ENCODE data around the gene TSPYL4.
"Not testable (repeated sequence)": the region's sequence is repeated elsewhere in the genome, so short reads cannot be mapped to it uniquely, and the experiment has no call there.

TSPYL4 gene

GRCh38 chr6:116287689-116288282 is 33.9 kb upstream of the TSPYL4 start:
- Histone ChIP-seq H4K20me1 (ENCODE audit: low read depth, low read length) (no peaks in the 10 kb centered on the region), H3K79me2 (ENCODE audit: insufficient read depth, low read length) (no peaks in the 10 kb centered on the region), H3K36me3 (ENCODE audit: low read length) (no peaks in the 10 kb centered on the region), H3K27me3 (ENCODE audit: low read length) (no peaks in the 10 kb centered on the region), H3F3A (ENCODE audit: insufficient read depth) (no peaks in the 10 kb centered on the region), H3K4me2 (ENCODE audit: low read depth, low read length, poor library complexity, severe bottlenecking) (no peak overlapping the region), H3K9ac (ENCODE audit: low read length) (no peak overlapping the region), H3K27ac (ENCODE audit: low read depth, low read length) (no peak overlapping the region), H3K4me3 (ENCODE audit: insufficient read depth, low read length, poor library complexity, severe bottlenecking) (no peak overlapping the region), H3K9me3 (ENCODE audit: insufficient read depth, low read length) (no peaks in the 10 kb centered on the region), H3K9me2 (replicated peaks; ENCODE audit: insufficient read depth, low read length) (no peaks in the 10 kb centered on the region), H2AFZ (ENCODE audit: low read depth, low read length, severe bottlenecking) (no peak overlapping the region)
- TF ChIP-seq CTCF (IDR thresholded peaks at IDR 0.05; ENCODE audit: insufficient read depth, low read length, poor library complexity, severe bottlenecking) (peak; percentile 70), EZH2phosphoT487 (conservative IDR thresholded peaks at IDR 0.05; ENCODE audit: low read length) (no peak)

GRCh38 chr6:116286773-116287358 is 33.0 kb upstream of the TSPYL4 start:
- Histone ChIP-seq H3K27ac (ENCODE audit: low read depth, low read length) (no peak overlapping the region), H3F3A (ENCODE audit: insufficient read depth) (no peaks in the 10 kb centered on the region)
- TF ChIP-seq CTCF (IDR thresholded peaks at IDR 0.05; ENCODE audit: insufficient read depth, low read length, poor library complexity, severe bottlenecking), result no peak
- no peak for TF ChIP-seq EZH2phosphoT487 (conservative IDR thresholded peaks at IDR 0.05; ENCODE audit: low read length)

GRCh38 chr6:116284984-116285383 is 31.1 kb upstream of the TSPYL4 start:
- not testable (repeated sequence) for H3K9me2 ChIP-seq (replicated peaks; ENCODE audit: insufficient read depth, low read length); H3K79me2 ChIP-seq (ENCODE audit: insufficient read depth, low read length)

More at GRCh38 chr6:116286773-116287358, 33.0 kb upstream of the TSPYL4 start:
- Histone ChIP-seq H3K4me3 (ENCODE audit: insufficient read depth, low read length, poor library complexity, severe bottlenecking) (no peak overlapping the region), H3K79me2 (ENCODE audit: insufficient read depth, low read length) (no peaks in the 10 kb centered on the region), H3K27me3 (ENCODE audit: low read length) (no peaks in the 10 kb centered on the region), H3K36me3 (ENCODE audit: low read length) (no peaks in the 10 kb centered on the region), H3K9ac (ENCODE audit: low read length) (no peak overlapping the region), H3K9me2 (replicated peaks; ENCODE audit: insufficient read depth, low read length) (no peaks in the 10 kb centered on the region), H2AFZ (ENCODE audit: low read depth, low read length, severe bottlenecking) (no peak overlapping the region), H3K4me2 (ENCODE audit: low read depth, low read length, poor library complexity, severe bottlenecking) (no peak overlapping the region), H4K20me1 (ENCODE audit: low read depth, low read length) (no peaks in the 10 kb centered on the region), H3K9me3 (ENCODE audit: insufficient read depth, low read length) (no peaks in the 10 kb centered on the region)

GRCh38 chr6:116283191-116283590 is 29.3 kb upstream of the TSPYL4 start:
- H3K4me2 ChIP-seq (ENCODE audit: low read depth, low read length, poor library complexity, severe bottlenecking), result no peak overlapping the region
- no peak overlapping the region for H3K4me3 ChIP-seq (ENCODE audit: insufficient read depth, low read length, poor library complexity, severe bottlenecking)
- peaks cover 5% of the 10 kb centered on the region; the same call in 1 of the 2 replicates for H4K20me1 ChIP-seq (ENCODE audit: low read depth, low read length)
- H3K9me3 ChIP-seq (ENCODE audit: insufficient read depth, low read length), result no peaks in the 10 kb centered on the region
- no peak overlapping the region for H3K27ac ChIP-seq (ENCODE audit: low read depth, low read length)
- no peaks in the 10 kb centered on the region for H3F3A ChIP-seq (ENCODE audit: insufficient read depth)
- no peaks in the 10 kb centered on the region for H3K27me3 ChIP-seq (ENCODE audit: low read length)
- H3K9ac ChIP-seq (ENCODE audit: low read length), result no peak overlapping the region
- H2AFZ ChIP-seq (ENCODE audit: low read depth, low read length, severe bottlenecking), result no peak overlapping the region
- no peaks in the 10 kb centered on the region for H3K9me2 ChIP-seq (replicated peaks; ENCODE audit: insufficient read depth, low read length)
- H3K79me2 ChIP-seq (ENCODE audit: insufficient read depth, low read length), result peaks cover 14% of the 10 kb centered on the region
- H3K36me3 ChIP-seq (ENCODE audit: low read length), result no peaks in the 10 kb centered on the region
- TF ChIP-seq CTCF (IDR thresholded peaks at IDR 0.05; ENCODE audit: insufficient read depth, low read length, poor library complexity, severe bottlenecking) (no peak), EZH2phosphoT487 (conservative IDR thresholded peaks at IDR 0.05; ENCODE audit: low read length) (no peak)

More at GRCh38 chr6:116284984-116285383, 31.1 kb upstream of the TSPYL4 start:
- not testable (repeated sequence) for H3K9ac ChIP-seq (ENCODE audit: low read length); H3K9me3 ChIP-seq (ENCODE audit: insufficient read depth, low read length); H3K4me2 ChIP-seq (ENCODE audit: low read depth, low read length, poor library complexity, severe bottlenecking); H3F3A ChIP-seq (ENCODE audit: insufficient read depth); H3K4me3 ChIP-seq (ENCODE audit: insufficient read depth, low read length, poor library complexity, severe bottlenecking); H3K27me3 ChIP-seq (ENCODE audit: low read length); H4K20me1 ChIP-seq (ENCODE audit: low read depth, low read length); H2AFZ ChIP-seq (ENCODE audit: low read depth, low read length, severe bottlenecking); H3K36me3 ChIP-seq (ENCODE audit: low read length); H3K27ac ChIP-seq (ENCODE audit: low read depth, low read length)
